Stimulated activated naive CD8-positive, alpha-beta T cell treated with anti-CD3 and anti-CD28 coated beads, Interleukin-15, amount 100 ng/mL, for 72 hours (primary cell): Measurements from ENCODE around the gene PEMT.
"Not testable (repeated sequence)": the region's sequence is repeated elsewhere in the genome, so short reads cannot be mapped to it uniquely, and the experiment has no call there.

ENCODE experiments used
- ATAC-seq: fragments of 150-1000 bp; cut with Tn5 transposase; 2 replicates; pipeline ENCODE4 v1.10.0; 2021; ENCODE audit warnings: mild to moderate bottlenecking, moderate library complexity
- DNase-seq, 2 donors: peaks; one replicate each; pipeline ENCODE4 v3.0.0; 2021 to 2022
- H3K27ac Mint-ChIP-seq, 2 donors: one replicate each; pipeline ENCODE4 v1.8.0; 2022; ENCODE audit warnings: mild to moderate bottlenecking in 2 of 2, mixed read lengths in 2 of 2, moderate library complexity in 2 of 2
- H3K27me3 Mint-ChIP-seq: one replicate; pipeline ENCODE4 v1.8.0; 2022; ENCODE audit warnings: mixed read lengths
- H3K4me1 Mint-ChIP-seq: one replicate; pipeline ENCODE4 v1.8.0; 2022; ENCODE audit warnings: mild to moderate bottlenecking, mixed read lengths
- H3K4me3 Mint-ChIP-seq, 2 donors: one replicate each; pipeline ENCODE4 v1.8.0; 2022; ENCODE audit warnings: mild to moderate bottlenecking in 2 of 2, mixed read lengths in 2 of 2, moderate library complexity in 1 of 2
- H3K9me3 Mint-ChIP-seq, 2 donors: one replicate each; pipeline ENCODE4 v1.8.0; 2022; ENCODE audit warnings: mixed read lengths in 2 of 2

PEMT gene

GRCh38 chr17:17472333-17472920 is 119.1 kb downstream of the PEMT start:
- H3K9me3 Mint-ChIP-seq = no peaks in the 10 kb centered on the region
- ATAC-seq (no peak), DNase-seq (no peak)
- H3K4me3 Mint-ChIP-seq = no peak overlapping the region
- H3K4me1 Mint-ChIP-seq = peaks cover 9% of the 10 kb centered on the region
- peaks cover 13% of the 10 kb centered on the region for H3K27me3 Mint-ChIP-seq
- peak overlapping the region in 1 of 2 donors; percentile 28 for H3K27ac Mint-ChIP-seq

DNA sequence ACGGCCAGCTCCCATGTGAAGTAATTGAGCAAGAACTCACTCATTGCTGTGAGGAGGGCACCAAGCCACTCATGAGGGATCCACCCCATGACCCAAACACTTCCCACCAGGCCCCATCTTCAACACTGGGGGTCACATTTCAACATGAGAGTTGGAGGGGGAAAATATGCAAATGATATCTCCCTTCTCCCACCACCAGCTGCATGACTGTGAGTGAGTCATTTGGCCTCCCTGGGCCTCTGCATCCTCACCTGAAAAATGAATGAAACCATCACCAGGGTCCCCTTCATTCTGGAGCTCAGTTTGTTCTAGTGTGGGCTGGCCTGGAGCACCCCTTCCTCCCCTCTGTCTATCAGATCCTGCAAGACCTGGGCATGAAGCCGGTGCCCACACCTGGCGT is 121.5 kb downstream of the PEMT start:
- ATAC-seq = no peak
- Mint-ChIP-seq H3K4me3 (no peak overlapping the region), H3K27ac (no peak overlapping the region), H3K4me1 (peaks cover 9% of the 10 kb centered on the region), H3K9me3 (no peaks in the 10 kb centered on the region), H3K27me3 (peaks cover 13% of the 10 kb centered on the region)
- no peak for DNase-seq

DNA sequence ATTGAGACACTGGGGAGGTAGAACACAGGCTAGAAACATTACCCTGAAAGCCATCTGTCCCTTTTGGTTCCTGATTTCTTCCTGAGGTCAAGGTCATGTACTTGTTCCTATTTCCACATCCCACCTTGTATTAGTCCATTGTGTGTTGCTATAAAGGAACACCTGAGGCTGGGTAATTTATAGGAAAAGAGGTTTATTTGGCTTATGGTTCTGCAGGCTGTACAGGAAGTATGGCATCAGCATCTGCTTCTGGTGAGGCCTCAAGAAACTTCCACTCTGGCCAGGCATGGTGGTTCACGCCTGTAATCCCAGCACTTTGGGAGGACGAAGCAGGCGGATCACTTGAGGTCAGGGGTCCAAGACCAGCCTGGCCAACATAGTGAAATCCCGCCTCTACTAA is 122.2 kb downstream of the PEMT start:
- H3K27me3 Mint-ChIP-seq = peaks cover 13% of the 10 kb centered on the region
- no peak overlapping the region for H3K4me3 Mint-ChIP-seq
- no peak for ATAC-seq
- no peaks in the 10 kb centered on the region for H3K9me3 Mint-ChIP-seq
- H3K27ac Mint-ChIP-seq = no peak overlapping the region
- H3K4me1 Mint-ChIP-seq = peaks cover 9% of the 10 kb centered on the region
- no peak for DNase-seq

GRCh38 chr17:17468217-17469010 is 123.1 kb downstream of the PEMT start:
- DNase-seq (no peak), ATAC-seq (no peak)
- H3K27me3 Mint-ChIP-seq = peaks cover 12% of the 10 kb centered on the region
- peaks cover 9% of the 10 kb centered on the region for H3K4me1 Mint-ChIP-seq
- H3K27ac Mint-ChIP-seq = peak overlapping the region in 1 of 2 donors; percentile 6
- no peak overlapping the region for H3K4me3 Mint-ChIP-seq
- H3K9me3 Mint-ChIP-seq = no peaks in the 10 kb centered on the region

- H3K4me3 Mint-ChIP-seq = no peak overlapping the region
- H3K27me3 Mint-ChIP-seq = peaks cover 6% of the 10 kb centered on the region
- no peak overlapping the region for H3K27ac Mint-ChIP-seq
- peaks cover 9% of the 10 kb centered on the region for H3K4me1 Mint-ChIP-seq
- no peaks in the 10 kb centered on the region for H3K9me3 Mint-ChIP-seq
- ATAC-seq (no peak), DNase-seq (no peak)
These were observed 123.8 kb downstream of the PEMT start for GRCh38 chr17:17467720-17468119.

DNA sequence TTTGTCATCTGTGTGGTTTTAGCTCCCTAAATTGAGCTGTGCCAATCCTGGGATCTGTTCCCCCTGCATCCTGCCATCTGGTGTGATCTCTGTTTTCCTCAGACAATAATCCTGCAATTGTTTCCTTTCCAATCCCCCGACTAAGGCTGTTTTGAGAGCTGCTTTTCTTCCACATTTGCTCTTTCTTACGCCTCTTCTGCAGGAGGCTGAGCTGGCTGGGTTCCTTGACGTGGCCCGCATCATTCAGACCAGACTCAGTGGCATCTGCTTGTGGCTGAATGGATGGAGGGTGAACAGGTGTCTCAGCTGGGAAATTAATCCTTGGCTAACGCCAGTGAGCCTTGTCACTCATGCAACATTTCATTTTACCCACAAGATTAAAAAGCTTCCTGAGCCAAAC is 124.5 kb downstream of the PEMT start:
- Mint-ChIP-seq H3K27me3 (peaks cover 6% of the 10 kb centered on the region), H3K27ac (no peak overlapping the region), H3K4me1 (peaks cover 4% of the 10 kb centered on the region), H3K9me3 (no peaks in the 10 kb centered on the region), H3K4me3 (no peak overlapping the region)
- ATAC-seq (no peak), DNase-seq (no peak)

- Mint-ChIP-seq H3K4me3 (no peak overlapping the region), H3K9me3 (no peaks in the 10 kb centered on the region), H3K4me1 (no peaks in the 10 kb centered on the region), H3K27ac (no peak overlapping the region), H3K27me3 (peaks cover 6% of the 10 kb centered on the region)
- DNase-seq (no peak), ATAC-seq (no peak)
These were observed 125.0 kb downstream of the PEMT start for GRCh38 chr17:17466511-17466910.

DNA sequence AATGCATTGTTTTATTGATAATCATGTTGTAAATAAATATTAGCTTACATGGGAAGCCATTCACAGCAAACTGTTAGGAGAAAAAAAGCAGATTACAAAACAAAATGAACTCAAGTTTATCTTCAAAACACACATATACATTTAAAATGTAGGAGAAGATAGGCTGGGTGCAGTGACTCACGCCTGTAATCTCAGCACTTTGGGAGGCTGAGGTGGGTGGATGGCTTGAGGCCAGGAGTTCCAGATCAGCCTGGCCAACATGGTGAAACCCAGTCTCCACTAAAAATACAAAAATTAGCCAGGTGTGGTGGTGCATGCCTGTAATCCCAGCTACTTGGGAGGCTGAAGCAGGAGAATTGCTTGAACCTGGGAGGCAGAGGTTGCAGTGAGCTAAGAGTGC is 125.6 kb downstream of the PEMT start:
- H3K27me3 Mint-ChIP-seq, DNase-seq, H3K9me3 Mint-ChIP-seq, ATAC-seq, H3K4me1 Mint-ChIP-seq, H3K27ac Mint-ChIP-seq, H3K4me3 Mint-ChIP-seq: not testable (repeated sequence)

DNA sequence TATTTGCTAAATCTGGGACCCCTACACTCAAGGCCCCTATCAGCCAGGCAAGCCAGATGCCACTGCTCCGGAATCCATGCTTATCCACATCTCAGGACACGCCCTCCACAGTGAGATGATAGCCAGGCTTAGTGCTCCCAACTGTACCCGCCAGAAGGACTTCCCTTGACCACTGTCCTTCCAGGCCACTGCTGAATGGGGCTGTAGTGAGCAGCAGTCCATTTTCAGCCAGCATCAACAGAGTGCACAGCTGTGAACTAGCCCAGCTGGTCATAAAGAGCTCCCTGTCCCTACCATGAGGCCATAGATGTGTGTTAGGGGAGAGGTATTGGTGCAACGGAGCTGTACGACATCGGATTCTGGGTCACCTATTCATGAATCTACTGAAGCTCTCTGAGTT is 127.7 kb downstream of the PEMT start:
- Mint-ChIP-seq H3K27ac (no peak overlapping the region), H3K9me3 (peaks cover 7 to 10% of the 10 kb centered on the region in 2 donors), H3K4me1 (no peaks in the 10 kb centered on the region), H3K4me3 (no peak overlapping the region), H3K27me3 (peaks cover 6% of the 10 kb centered on the region)
- ATAC-seq (no peak), DNase-seq (no peak)

GRCh38 chr17:17462048-17462824 is 129.3 kb downstream of the PEMT start:
- DNase-seq (no peak), ATAC-seq (no peak)
- Mint-ChIP-seq H3K4me3 (no peak overlapping the region), H3K9me3 (peaks cover 7 to 10% of the 10 kb centered on the region in 2 donors), H3K27me3 (no peaks in the 10 kb centered on the region), H3K27ac (no peak overlapping the region), H3K4me1 (no peaks in the 10 kb centered on the region)

- Mint-ChIP-seq H3K27ac (no peak overlapping the region), H3K27me3 (no peaks in the 10 kb centered on the region)
- no peak for ATAC-seq
These were observed 131.5 kb downstream of the PEMT start for GRCh38 chr17:17460038-17460437.

GRCh38 chr17:17457680-17458079 is 133.8 kb downstream of the PEMT start:
- H3K4me3 Mint-ChIP-seq = no peak overlapping the region

More at GRCh38 chr17:17460038-17460437, 131.5 kb downstream of the PEMT start:
- DNase-seq = no peak
- Mint-ChIP-seq H3K4me3 (no peak overlapping the region), H3K9me3 (peaks cover 7 to 10% of the 10 kb centered on the region in 2 donors), H3K4me1 (no peaks in the 10 kb centered on the region)

GRCh38 chr17:17456251-17456650 is 135.3 kb downstream of the PEMT start:
- DNase-seq (no peak), ATAC-seq (no peak)
- Mint-ChIP-seq H3K9me3 (peaks cover 7 to 10% of the 10 kb centered on the region in 2 donors), H3K27me3 (no peaks in the 10 kb centered on the region), H3K4me1 (no peaks in the 10 kb centered on the region), H3K27ac (peak overlapping the region in 1 of 2 donors; percentile 81), H3K4me3 (no peak overlapping the region)

More at GRCh38 chr17:17457680-17458079, 133.8 kb downstream of the PEMT start:
- Mint-ChIP-seq H3K27ac (no peak overlapping the region), H3K27me3 (no peaks in the 10 kb centered on the region), H3K9me3 (peaks cover 7 to 10% of the 10 kb centered on the region in 2 donors), H3K4me1 (no peaks in the 10 kb centered on the region)
- DNase-seq = no peak
- ATAC-seq = no peak
